Skeletal muscle tissue (tissue), 4 donors: ENCODE data around the gene PLPPR3. TPM values are rescaled to one million over a fixed set of nuclear protein-coding genes. Genes with fewer than 3 reads are reported as not detected.
"Not testable (repeated sequence)": the region's sequence is repeated elsewhere in the genome, so short reads cannot be mapped to it uniquely, and the experiment has no call there.

ENCODE experiments used
- H3K27ac ChIP-seq: one replicate; pipeline ENCODE4 v1.7.0; 2013; ENCODE audit warnings: mild to moderate bottlenecking, low read depth, low read length, inconsistent platforms
- H3K27me3 ChIP-seq, 3 donors: one replicate each; pipeline ENCODE4 v1.7.0; 2013; ENCODE audit warnings: low read length in 3 of 3; ENCODE audit not compliant: control insufficient read depth in 3 of 3, insufficient read depth in 3 of 3
- H3K36me3 ChIP-seq, 3 donors: one replicate each; pipeline ENCODE4 v1.7.0; 2013; ENCODE audit warnings: low read length in 3 of 3; ENCODE audit not compliant: control insufficient read depth in 3 of 3, insufficient read depth in 3 of 3
- H3K4me1 ChIP-seq, 3 donors: one replicate each; pipeline ENCODE4 v1.7.0; 2013; ENCODE audit warnings: low read length in 3 of 3, mild to moderate bottlenecking in 3 of 3; ENCODE audit not compliant: control insufficient read depth in 3 of 3, insufficient read depth in 3 of 3
- H3K4me3 ChIP-seq, 3 donors: one replicate each; pipeline ENCODE4 v1.7.0; 2013; ENCODE audit warnings: low read length in 3 of 3
- H3K9ac ChIP-seq, 3 donors: one replicate each; pipeline ENCODE4 v1.7.0; 2013; ENCODE audit warnings: low read length in 3 of 3, mild to moderate bottlenecking in 3 of 3, moderate library complexity in 2 of 3, low read depth in 1 of 3
- H3K9me3 ChIP-seq, 3 donors: one replicate each; pipeline ENCODE4 v1.7.0; 2013; ENCODE audit warnings: low read length in 3 of 3; ENCODE audit not compliant: control insufficient read depth in 3 of 3
- total RNA-seq: library from RNA; depleted of rRNA; stranded (reverse); fragments of >200 nt; gene quantifications from one replicate; pipeline ENCODE4 v1.2.3, GENCODE V29; 2014
- donor health status: Osteomylitis.

Gene PLPPR3
- total RNA-seq, 1 donor from 2014 or later, result 0.52 TPM

DNA sequence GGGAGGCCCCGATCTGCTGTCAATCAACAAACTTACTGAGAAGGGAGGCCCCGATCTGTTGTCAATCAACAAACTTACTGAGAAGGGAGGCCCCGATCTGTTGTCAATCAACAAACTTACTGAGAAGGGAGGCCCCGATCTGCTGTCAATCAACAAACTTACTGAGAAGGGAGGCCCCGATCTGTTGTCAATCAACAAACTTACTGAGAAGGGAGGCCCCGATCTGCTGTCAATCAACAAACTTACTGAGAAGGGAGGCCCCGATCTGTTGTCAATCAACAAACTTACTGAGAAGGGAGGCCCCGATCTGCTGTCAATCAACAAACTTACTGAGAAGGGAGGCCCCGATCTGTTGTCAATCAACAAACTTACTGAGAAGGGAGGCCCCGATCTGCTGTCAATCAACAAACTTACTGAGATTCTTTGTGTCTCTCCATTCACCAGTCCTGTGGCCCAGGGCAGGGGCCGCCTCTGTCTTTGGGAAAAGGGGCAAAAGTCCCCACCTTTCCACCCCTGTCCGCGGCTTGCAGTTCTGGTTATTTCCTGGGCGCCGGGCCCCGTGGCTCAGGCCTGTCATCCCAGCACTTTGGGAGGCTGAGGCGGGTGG lies 32.0 kb upstream of the PLPPR3 start:
- Histone ChIP-seq H3K27me3 (peaks cover 32 to 48% (median 38%) of the 10 kb centered on the region in 3 donors), H3K4me1 (peaks cover 10 to 12% (median 10%) of the 10 kb centered on the region in 3 donors)

DNA sequence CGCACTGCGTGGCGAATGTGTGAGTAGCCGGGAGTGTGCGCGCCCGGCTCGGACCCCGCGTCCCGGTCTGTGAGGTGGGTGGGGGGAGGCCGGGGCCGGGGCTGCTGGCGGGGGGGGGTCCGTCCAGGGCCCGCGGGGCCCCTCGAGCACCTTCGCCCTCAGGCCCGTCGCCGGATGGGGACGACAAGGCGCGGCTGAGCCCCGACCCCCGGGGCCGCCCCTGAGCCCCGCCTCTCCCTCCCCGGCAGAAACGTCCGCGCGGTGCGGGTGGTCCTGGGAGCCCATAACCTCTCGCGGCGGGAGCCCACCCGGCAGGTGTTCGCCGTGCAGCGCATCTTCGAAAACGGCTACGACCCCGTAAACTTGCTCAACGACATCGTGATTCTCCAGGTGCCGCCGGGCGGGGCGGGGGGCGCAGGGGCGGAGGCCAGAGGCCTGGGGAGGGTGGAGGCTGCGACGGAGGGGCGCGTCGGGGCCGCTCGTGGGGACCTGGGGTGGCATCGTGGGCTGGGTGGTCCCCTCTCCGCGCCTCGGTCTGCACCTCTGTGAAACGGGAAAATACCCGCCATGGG lies 31.3 kb upstream of the PLPPR3 start:
- H3K9ac ChIP-seq, result no peak overlapping the region
- H3K4me3 ChIP-seq, result no peak overlapping the region
- H3K27me3 ChIP-seq, result peaks cover 32 to 48% (median 37%) of the 10 kb centered on the region in 3 donors
- H3K9me3 ChIP-seq, result no peaks in the 10 kb centered on the region
- no peak overlapping the region for H3K27ac ChIP-seq
- no peaks in the 10 kb centered on the region for H3K36me3 ChIP-seq
- H3K4me1 ChIP-seq, result peaks cover 10 to 12% (median 10%) of the 10 kb centered on the region in 3 donors

More for the DNA sequence above, 32.0 kb upstream of the PLPPR3 start:
- H3K36me3 ChIP-seq, H3K27ac ChIP-seq, H3K4me3 ChIP-seq, H3K9ac ChIP-seq, H3K9me3 ChIP-seq: not testable (repeated sequence)

DNA sequence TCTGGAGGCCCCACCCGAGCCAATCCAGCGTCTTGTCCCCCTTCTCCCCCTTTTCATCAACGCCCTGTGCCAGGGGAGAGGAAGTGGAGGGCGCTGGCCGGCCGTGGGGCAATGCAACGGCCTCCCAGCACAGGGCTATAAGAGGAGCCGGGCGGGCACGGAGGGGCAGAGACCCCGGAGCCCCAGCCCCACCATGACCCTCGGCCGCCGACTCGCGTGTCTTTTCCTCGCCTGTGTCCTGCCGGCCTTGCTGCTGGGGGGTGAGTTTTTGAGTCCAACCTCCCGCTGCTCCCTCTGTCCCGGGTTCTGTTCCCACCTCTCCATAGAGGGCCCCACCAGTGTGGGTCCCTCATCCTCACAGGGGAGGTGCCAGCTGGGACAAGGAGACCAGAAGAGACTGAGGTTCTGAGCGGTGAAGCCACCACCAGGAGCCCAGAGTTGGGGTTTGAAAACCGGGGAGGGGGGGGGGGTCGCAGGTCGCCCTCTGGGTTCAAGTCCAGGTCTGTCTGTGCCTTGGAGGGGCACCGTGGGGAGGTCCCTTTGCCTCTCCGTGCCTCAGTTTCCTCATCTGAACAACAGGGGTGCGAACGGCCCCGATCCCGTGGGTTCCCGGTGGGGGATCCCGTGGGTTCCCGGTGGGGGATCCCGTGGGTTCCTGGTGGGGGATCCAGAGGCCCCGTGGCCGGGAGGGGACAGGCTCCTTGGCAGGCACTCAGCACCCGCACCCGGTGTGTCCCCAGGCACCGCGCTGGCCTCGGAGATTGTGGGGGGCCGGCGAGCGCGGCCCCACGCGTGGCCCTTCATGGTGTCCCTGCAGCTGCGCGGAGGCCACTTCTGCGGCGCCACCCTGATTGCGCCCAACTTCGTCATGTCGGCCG lies 30.6 kb upstream of the PLPPR3 start, which contains the start of gene ELANE:
Gene ELANE (plus strand): TSS at position 168 of the 878 bp plus-strand sequence. CDS start 26 bp downstream, at position 194.
- peak within 1 kb of the TSS in 1 of 3 donors; percentile 49 for H3K4me3 ChIP-seq
- H3K36me3 ChIP-seq, result no peaks in the 10 kb centered on the region
- H3K27me3 ChIP-seq, result peaks cover 39 to 54% (median 43%) of the 10 kb centered on the region in 3 donors
- H3K9me3 ChIP-seq, result no peaks in the 10 kb centered on the region
- H3K9ac ChIP-seq, result peak within 1 kb of the TSS in 1 of 3 donors; percentile 60
- H3K27ac ChIP-seq, result peak within 1 kb of the TSS; percentile 61
- H3K4me1 ChIP-seq, result peaks cover 10 to 16% (median 12%) of the 10 kb centered on the region in 3 donors

DNA sequence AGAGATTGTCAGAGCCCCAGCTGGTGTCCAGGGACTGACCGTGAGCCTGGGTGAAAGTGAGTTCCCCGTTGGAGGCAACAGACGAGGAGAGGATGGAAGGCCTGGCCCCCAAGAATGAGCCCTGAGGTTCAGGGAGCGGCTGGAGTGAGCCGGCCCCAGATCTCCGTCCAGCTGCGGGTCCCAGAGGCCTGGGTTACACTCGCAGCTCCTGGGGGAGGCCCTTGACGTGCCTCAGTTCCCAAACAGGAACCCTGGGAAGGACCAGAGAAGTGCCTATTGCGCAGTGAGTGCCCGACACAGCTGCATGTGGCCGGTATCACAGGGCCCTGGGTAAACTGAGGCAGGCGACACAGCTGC lies 29.2 kb upstream of the PLPPR3 start:
- Histone ChIP-seq H3K9ac (peak overlapping the region in 1 of 3 donors; percentile 60), H3K4me1 (peaks cover 10 to 16% (median 12%) of the 10 kb centered on the region in 3 donors), H3K4me3 (peak overlapping the region in 1 of 3 donors; percentile 49), H3K27ac (peak overlapping the region; percentile 61), H3K9me3 (no peaks in the 10 kb centered on the region), H3K36me3 (no peaks in the 10 kb centered on the region), H3K27me3 (peaks cover 51 to 64% (median 53%) of the 10 kb centered on the region in 3 donors)

DNA sequence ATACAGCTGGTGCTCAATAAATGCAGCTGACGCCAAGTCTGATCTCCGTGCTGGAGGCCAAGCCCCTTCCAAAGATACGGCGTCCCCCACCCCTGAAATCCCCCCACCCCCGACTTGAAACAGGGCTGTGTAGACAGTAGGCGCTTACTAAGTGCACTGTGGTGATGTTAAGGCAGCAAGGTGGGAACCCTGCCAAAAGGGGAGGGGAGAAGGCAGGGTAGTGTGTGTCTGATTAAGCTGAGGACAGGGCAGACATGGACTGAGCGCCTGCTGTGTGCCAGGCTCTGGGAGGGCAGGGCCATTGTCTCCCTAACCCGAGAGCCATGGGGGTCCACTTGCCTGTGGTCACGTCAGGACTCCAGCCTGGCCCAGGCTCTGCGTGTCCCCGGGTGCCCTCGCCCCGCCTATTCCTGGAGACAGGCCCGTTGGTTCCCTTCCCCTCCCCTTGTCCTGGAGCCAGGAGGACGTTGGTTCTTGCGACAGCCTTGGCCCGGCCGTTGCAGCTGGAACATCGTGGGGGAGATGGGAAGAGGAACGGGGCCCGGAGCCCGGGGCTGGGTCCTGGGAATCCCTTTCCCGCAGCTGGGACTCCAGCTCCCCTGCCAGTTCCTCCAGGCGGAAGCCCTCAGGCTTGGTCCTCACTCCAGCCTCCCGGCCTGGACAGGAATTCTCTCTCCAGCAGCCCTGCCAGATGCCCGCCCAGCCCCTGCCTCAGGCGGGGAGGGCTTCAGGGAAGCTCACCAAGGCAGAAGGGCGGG lies 28.6 kb upstream of the PLPPR3 start:
- Histone ChIP-seq H3K27ac (peak overlapping the region; percentile 61), H3K4me1 (peaks cover 10 to 16% (median 12%) of the 10 kb centered on the region in 3 donors), H3K36me3 (no peaks in the 10 kb centered on the region), H3K27me3 (peaks cover 50 to 64% (median 51%) of the 10 kb centered on the region in 3 donors), H3K9ac (peak overlapping the region in 1 of 3 donors; percentile 60), H3K4me3 (peak overlapping the region in 1 of 3 donors; percentile 49), H3K9me3 (no peaks in the 10 kb centered on the region)

DNA sequence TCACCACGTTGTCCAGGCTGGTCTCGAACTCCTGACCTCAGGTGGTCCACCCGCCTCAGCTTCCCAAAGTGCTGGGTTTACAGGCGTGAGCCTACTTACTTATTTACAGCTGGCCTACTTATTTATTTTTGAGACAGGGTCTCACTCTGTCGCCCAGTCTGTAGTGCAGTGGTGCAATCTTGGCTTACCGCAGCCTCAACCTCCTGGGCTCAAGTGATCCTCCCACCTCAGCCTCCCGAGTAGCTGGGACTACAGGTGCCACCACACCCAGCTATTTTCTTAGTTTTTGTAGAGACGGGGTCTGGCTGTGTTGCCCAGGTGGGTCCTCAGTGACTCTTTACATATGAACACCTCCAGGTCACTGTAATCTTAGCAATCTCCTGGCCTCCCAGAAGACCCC lies 27.4 kb upstream of the PLPPR3 start:
- H3K9ac ChIP-seq, H3K27ac ChIP-seq: not testable (repeated sequence)
- peaks cover 49 to 61% (median 51%) of the 10 kb centered on the region in 3 donors for H3K27me3 ChIP-seq

DNA sequence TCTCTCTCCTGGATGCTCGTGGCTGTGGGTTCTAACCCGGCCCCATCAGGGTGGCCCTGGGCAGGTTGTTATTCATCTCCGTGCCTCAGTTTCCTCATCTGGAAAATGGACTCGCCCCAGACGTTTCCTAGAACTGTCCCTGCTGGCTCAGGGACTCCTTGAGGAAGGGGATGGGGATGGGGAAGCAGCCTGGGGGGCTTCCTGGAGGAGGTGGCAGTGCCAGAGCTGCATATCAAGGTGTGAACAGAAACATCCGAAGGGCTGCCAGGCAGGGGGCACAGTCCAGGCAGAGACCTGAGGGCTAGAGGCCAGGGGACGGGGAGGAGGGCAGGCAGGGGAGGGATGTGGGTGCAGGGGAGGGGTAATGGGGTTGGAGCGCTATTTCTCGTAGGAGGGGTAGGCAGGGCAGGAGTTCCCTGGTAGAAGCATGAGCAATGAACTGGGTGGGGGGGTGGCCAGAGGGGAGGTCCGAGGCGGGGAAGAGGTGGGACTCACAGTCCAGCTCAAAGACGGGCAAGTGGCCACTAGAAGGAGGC lies 26.7 kb upstream of the PLPPR3 start:
- peaks cover 54 to 66% (median 55%) of the 10 kb centered on the region in 3 donors for H3K27me3 ChIP-seq
- peak overlapping the region; percentile 65 for H3K27ac ChIP-seq

More for the DNA sequence above, 27.4 kb upstream of the PLPPR3 start:
- not testable (repeated sequence) for H3K36me3 ChIP-seq, H3K9me3 ChIP-seq, H3K4me3 ChIP-seq
- H3K4me1 ChIP-seq, result peaks cover 10 to 16% (median 12%) of the 10 kb centered on the region in 3 donors

DNA sequence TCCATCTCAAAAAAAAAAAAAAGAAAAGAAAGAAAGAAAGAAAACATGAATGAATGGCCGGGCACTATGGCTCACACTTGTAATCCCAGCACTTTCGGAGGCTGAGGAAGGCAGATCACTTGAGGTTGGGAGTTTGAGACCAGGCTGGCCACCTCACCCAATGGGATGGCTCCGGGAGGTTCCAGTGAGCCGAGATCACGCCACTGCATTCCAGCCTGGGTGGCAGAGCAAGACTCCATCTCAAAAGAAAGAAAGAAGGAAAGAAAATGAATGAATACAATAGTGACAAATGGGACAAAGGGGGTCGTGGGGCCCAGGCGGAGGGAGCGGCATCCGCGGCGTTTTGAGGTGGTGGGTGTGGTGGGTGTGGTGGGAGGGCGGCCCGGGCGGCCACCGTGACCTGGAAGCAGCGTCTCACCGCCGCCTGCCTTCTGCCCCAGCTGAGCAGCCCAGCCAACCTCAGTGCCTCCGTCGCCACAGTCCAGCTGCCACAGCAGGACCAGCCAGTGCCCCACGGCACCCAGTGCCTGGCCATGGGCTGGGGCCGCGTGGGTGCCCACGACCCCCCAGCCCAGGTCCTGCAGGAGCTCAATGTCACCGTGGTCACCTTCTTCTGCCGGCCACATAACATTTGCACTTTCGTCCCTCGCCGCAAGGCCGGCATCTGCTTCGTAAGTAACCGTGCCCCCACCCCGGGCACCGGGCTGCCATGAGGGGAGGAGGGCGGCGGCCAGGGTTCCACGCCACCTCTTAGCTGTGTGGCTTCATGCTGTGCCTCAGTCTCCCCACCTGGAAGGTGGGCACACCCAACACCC lies 24.2 kb upstream of the PLPPR3 start:
- no peak overlapping the region for H3K4me3 ChIP-seq
- no peak overlapping the region for H3K27ac ChIP-seq
- H3K27me3 ChIP-seq, result peaks cover 45 to 65% (median 51%) of the 10 kb centered on the region in 3 donors
- H3K9me3 ChIP-seq, result no peaks in the 10 kb centered on the region
- H3K36me3 ChIP-seq, result no peaks in the 10 kb centered on the region
- peaks cover 9 to 14% (median 13%) of the 10 kb centered on the region in 3 donors for H3K4me1 ChIP-seq
- H3K9ac ChIP-seq, result no peak overlapping the region

More for the DNA sequence above, 26.7 kb upstream of the PLPPR3 start:
- Histone ChIP-seq H3K9me3 (no peaks in the 10 kb centered on the region), H3K4me1 (peaks cover 12 to 16% (median 13%) of the 10 kb centered on the region in 3 donors), H3K36me3 (no peaks in the 10 kb centered on the region), H3K9ac (no peak overlapping the region), H3K4me3 (no peak overlapping the region)
